Astrocyte of the cerebellum (primary cell): Measurements from ENCODE around the gene HOXC13.

Experiments used
- DNase-seq: peaks from one replicate; pipeline ENCODE4 v3.0.0-alpha.2; 2011; ENCODE audit warnings: low read depth
- H3K4me3 ChIP-seq: 2 replicates; pipeline ENCODE4 v1.5.1; 2011; ENCODE audit warnings: mild to moderate bottlenecking, low read depth, low read length, moderate library complexity
- CTCF ChIP-seq: IDR thresholded peaks from 2 replicates; pipeline ENCODE4 v1.5.1; 2012; ENCODE audit warnings: low read length, low read depth, moderate library complexity, mild to moderate bottlenecking; ENCODE audit errors: missing control alignments
- in situ Hi-C: cut with HindIII; loops from 2 replicates; pipeline ENCODE4 v1.10.0; 2017; ENCODE audit warnings: low sequenced_read_pairs

Gene HOXC13

GRCh38 chr12:53938326-53939140, at the start of gene HOXC13:
Gene HOXC13 (plus strand): TSS chr12:53938831. CDS start chr12:53938907, 76 bp downstream.
- in situ Hi-C loops: no loop called here
- no peak within 1 kb of the TSS for H3K4me3 ChIP-seq
- no peak for TF ChIP-seq CTCF
- no peak for DNase-seq

GRCh38 chr12:53890081-53890480, 48.5 kb upstream of the HOXC13 start:
- no peak overlapping the region for H3K4me3 ChIP-seq
- TF ChIP-seq CTCF: no peak
- in situ Hi-C loops: no loop called here
- DNase-seq: no peak

- in situ Hi-C loops: no loop called here
- DNase-seq: no peak
- no peak for TF ChIP-seq CTCF
- H3K4me3 ChIP-seq: no peak overlapping the region
These were observed 45.8 kb upstream of the HOXC13 start for GRCh38 chr12:53892762-53893395.

- DNase-seq: no peak
- no peak for TF ChIP-seq CTCF
- in situ Hi-C loops: no loop called here
- no peak overlapping the region for H3K4me3 ChIP-seq
These were observed 39.4 kb upstream of the HOXC13 start for GRCh38 chr12:53899230-53899629.

- in situ Hi-C loops: no loop called here
- H3K4me3 ChIP-seq: no peak overlapping the region
- DNase-seq: no peak
- TF ChIP-seq CTCF: no peak
These were observed 31.5 kb upstream of the HOXC13 start for GRCh38 chr12:53907103-53907502.

- DNase-seq: no peak
- in situ Hi-C loops: no loop called here
- no peak overlapping the region for H3K4me3 ChIP-seq
- TF ChIP-seq CTCF: no peak
These were observed 21.6 kb upstream of the HOXC13 start for GRCh38 chr12:53916788-53917655.
